HG03354 (cell line): ENCODE results near the gene TANC1.
A peak's percentile ranks its signal among the peaks of the same experiment; 100 is the strongest.
"Not testable (repeated sequence)": the region's sequence is repeated elsewhere in the genome, so short reads cannot be mapped to it uniquely, and the experiment has no call there.

Source experiments
- ATAC-seq: cut with Tn5 transposase; IDR thresholded peaks from one replicate; pipeline ENCODE4 v1.9.1; 2021; ENCODE audit warnings: mild to moderate bottlenecking; ENCODE audit not compliant: unreplicated experiment, poor library complexity, severe bottlenecking

Gene TANC1

GRCh38 chr2:159129269-159129668 lies 160.8 kb downstream of the TANC1 start:
- ATAC-seq, result no peak

- ATAC-seq, result no peak
These were observed 161.4 kb downstream of the TANC1 start for GRCh38 chr2:159129824-159130223.

GRCh38 chr2:159130302-159130701 lies 161.9 kb downstream of the TANC1 start:
- no peak for ATAC-seq

GRCh38 chr2:159131267-159131913 lies 162.9 kb downstream of the TANC1 start:
- no peak for ATAC-seq

GRCh38 chr2:159131914-159132281 lies 163.5 kb downstream of the TANC1 start:
- ATAC-seq, result no peak

GRCh38 chr2:159133797-159134196 lies 165.4 kb downstream of the TANC1 start:
- ATAC-seq, result no peak

GRCh38 chr2:159134979-159135378 lies 166.5 kb downstream of the TANC1 start:
- ATAC-seq, result no peak

GRCh38 chr2:159136391-159136790 lies 168.0 kb downstream of the TANC1 start:
- no peak for ATAC-seq

GRCh38 chr2:159137511-159138241 lies 169.2 kb downstream of the TANC1 start:
- no peak for ATAC-seq

- no peak for ATAC-seq
These were observed 170.3 kb downstream of the TANC1 start for GRCh38 chr2:159138642-159139182.

- no peak for ATAC-seq
These were observed 170.9 kb downstream of the TANC1 start for GRCh38 chr2:159139216-159139933.

- no peak for ATAC-seq
These were observed 171.8 kb downstream of the TANC1 start for GRCh38 chr2:159140070-159140769.

- ATAC-seq, result not testable (repeated sequence)
These were observed 172.4 kb downstream of the TANC1 start for GRCh38 chr2:159140821-159141220.

- ATAC-seq, result peak; percentile 70
These were observed 176.6 kb downstream of the TANC1 start for GRCh38 chr2:159144776-159145614.

- no peak for ATAC-seq
These were observed 177.4 kb downstream of the TANC1 start for GRCh38 chr2:159145745-159146354.

GRCh38 chr2:159146996-159147666 lies 178.7 kb downstream of the TANC1 start:
- no peak for ATAC-seq

GRCh38 chr2:159147690-159148089 lies 179.2 kb downstream of the TANC1 start:
- ATAC-seq, result no peak

- ATAC-seq, result no peak
These were observed 180.5 kb downstream of the TANC1 start for GRCh38 chr2:159148901-159149300.
